Stimulated activated CD4-positive, alpha-beta T cell treated with anti-CD3 and anti-CD28 coated beads, Interleukin-4, amount 100 ng/mL, for 4 hours (primary cell): ENCODE results near the gene CALB2.

Source experiments
- DNase-seq, 2 experiments: peaks; one replicate each; pipeline ENCODE4 v3.0.0-alpha.2; 2020

Gene CALB2

GRCh38 chr16:71389330-71389729, 30.8 kb downstream of the CALB2 start:
- no peak for DNase-seq

GRCh38 chr16:71396594-71396993, 38.1 kb downstream of the CALB2 start:
- DNase-seq, result no peak

- DNase-seq, result no peak
Measured at GRCh38 chr16:71399801-71400563, 41.5 kb downstream of the CALB2 start.

GRCh38 chr16:71402007-71402406, 43.5 kb downstream of the CALB2 start:
- no peak for DNase-seq

- DNase-seq, result no peak
Measured at GRCh38 chr16:71402674-71403073, 44.2 kb downstream of the CALB2 start.

- no peak for DNase-seq
Measured at GRCh38 chr16:71404364-71404763, 45.8 kb downstream of the CALB2 start.

GRCh38 chr16:71406316-71406715, 47.8 kb downstream of the CALB2 start:
- DNase-seq, result no peak

- DNase-seq, result no peak
Measured at GRCh38 chr16:71406724-71407123, 48.2 kb downstream of the CALB2 start.

GRCh38 chr16:71407731-71408130, 49.2 kb downstream of the CALB2 start:
- no peak for DNase-seq

- no peak for DNase-seq
Measured at GRCh38 chr16:71408536-71408935, 50.0 kb downstream of the CALB2 start.

- DNase-seq, result no peak
Measured at GRCh38 chr16:71409011-71409775, 50.7 kb downstream of the CALB2 start.

- no peak for DNase-seq
Measured at GRCh38 chr16:71410146-71410545, 51.6 kb downstream of the CALB2 start.

- DNase-seq, result peak; percentile 41 to 50
Measured at GRCh38 chr16:71412270-71413160, 54.0 kb downstream of the CALB2 start.

- no peak for DNase-seq
Measured at GRCh38 chr16:71413341-71413740, 54.8 kb downstream of the CALB2 start.

- no peak for DNase-seq
Measured at GRCh38 chr16:71414038-71414437, 55.5 kb downstream of the CALB2 start.

- DNase-seq, result peak in 1 of 2 experiments; percentile 12
Measured at GRCh38 chr16:71421911-71422310, 63.4 kb downstream of the CALB2 start.

GRCh38 chr16:71423016-71423415, 64.5 kb downstream of the CALB2 start:
- DNase-seq, result no peak

- no peak for DNase-seq
Measured at GRCh38 chr16:71423865-71424264, 65.3 kb downstream of the CALB2 start.

- no peak for DNase-seq
Measured at GRCh38 chr16:71424626-71425025, 66.1 kb downstream of the CALB2 start.

- no peak for DNase-seq
Measured at GRCh38 chr16:71425746-71426068, 67.2 kb downstream of the CALB2 start.

GRCh38 chr16:71426069-71426879, 67.8 kb downstream of the CALB2 start:
- no peak for DNase-seq

GRCh38 chr16:71426880-71427615, 68.5 kb downstream of the CALB2 start:
- no peak for DNase-seq
